ENCODE results near the gene CHRNB2. TPM values are rescaled to one million over a fixed set of nuclear protein-coding genes. Genes with fewer than 3 reads are reported as not detected.

CHRNB2 gene
- total and polyA plus RNA-seq, 4 donors, result 0.06 to 0.21 (median 0.08) TPM

- no peak for DNase-seq
- peaks cover 0 to 9% (median 5%) of the 10 kb centered on the region in 5 donors for H3K4me1 ChIP-seq (ENCODE audit: control insufficient read depth in 5 of 5, insufficient read depth in 5 of 5, low read length in 5 of 5)
- H3K36me3 ChIP-seq (ENCODE audit: control insufficient read depth in 4 of 4, insufficient read depth in 4 of 4, low read length in 4 of 4), result peaks cover 0 to 18% (median 1%) of the 10 kb centered on the region in 4 donors
- H3K27me3 ChIP-seq (ENCODE audit: control insufficient read depth in 3 of 3, insufficient read depth in 3 of 3, low read length in 2 of 3), result no peaks in the 10 kb centered on the region
- no peak overlapping the region for H3K4me3 ChIP-seq
- no peak for ATAC-seq (ENCODE audit: insufficient read depth, low FRiP score)
- no peak overlapping the region for H3K9ac ChIP-seq (ENCODE audit: insufficient read depth in 1 of 2, low read length in 2 of 2)
- no peak for TF ChIP-seq CTCF (IDR thresholded peaks at IDR 0.05; ENCODE audit: control extremely low read depth, extremely low read depth)
- whole genome bisulfite sequencing, 2 donors, result 78 to 87% methylated on average over 10 of the region's 10 CpGs
- H3K27ac ChIP-seq (ENCODE audit: low read depth in 1 of 2, low read length in 1 of 2), result no peak overlapping the region
- no peaks in the 10 kb centered on the region for H3K9me3 ChIP-seq (ENCODE audit: control insufficient read depth in 4 of 4, insufficient read depth in 3 of 4, low read length in 3 of 4)
Measured at GRCh38 chr1:154575147-154575927, 7.8 kb downstream of the CHRNB2 start.

GRCh38 chr1:154575951-154576566 is 8.5 kb downstream of the CHRNB2 start:
- DNase-seq (no peak), ATAC-seq (ENCODE audit: insufficient read depth, low FRiP score) (no peak)
- H3K36me3 ChIP-seq (ENCODE audit: control insufficient read depth in 4 of 4, insufficient read depth in 4 of 4, low read length in 4 of 4), result peaks cover 0 to 24% (median 6%) of the 10 kb centered on the region in 4 donors
- WGBS, 2 donors, result 76 to 80% methylated on average over 8 of the region's 8 CpGs
- no peak overlapping the region for H3K27ac ChIP-seq (ENCODE audit: low read depth in 1 of 2, low read length in 1 of 2)
- H3K9ac ChIP-seq (ENCODE audit: insufficient read depth in 1 of 2, low read length in 2 of 2), result no peak overlapping the region
- no peaks in the 10 kb centered on the region for H3K9me3 ChIP-seq (ENCODE audit: control insufficient read depth in 4 of 4, insufficient read depth in 3 of 4, low read length in 3 of 4)
- H3K27me3 ChIP-seq (ENCODE audit: control insufficient read depth in 3 of 3, insufficient read depth in 3 of 3, low read length in 2 of 3), result no peaks in the 10 kb centered on the region
- no peak for TF ChIP-seq CTCF (IDR thresholded peaks at IDR 0.05; ENCODE audit: control extremely low read depth, extremely low read depth)
- H3K4me3 ChIP-seq, result no peak overlapping the region
- H3K4me1 ChIP-seq (ENCODE audit: control insufficient read depth in 5 of 5, insufficient read depth in 5 of 5, low read length in 5 of 5), result peaks cover 0 to 9% (median 5%) of the 10 kb centered on the region in 5 donors

GRCh38 chr1:154577346-154578057 is 9.9 kb downstream of the CHRNB2 start:
- no peak for TF ChIP-seq CTCF (IDR thresholded peaks at IDR 0.05; ENCODE audit: control extremely low read depth, extremely low read depth)
- DNase-seq (no peak), ATAC-seq (ENCODE audit: insufficient read depth, low FRiP score) (no peak)
- Histone ChIP-seq H3K27ac (ENCODE audit: low read depth in 1 of 2, low read length in 1 of 2) (peak overlapping the region in 1 of 2 donors; percentile 6), H3K9me3 (ENCODE audit: control insufficient read depth in 4 of 4, insufficient read depth in 3 of 4, low read length in 3 of 4) (no peaks in the 10 kb centered on the region), H3K9ac (ENCODE audit: insufficient read depth in 1 of 2, low read length in 2 of 2) (no peak overlapping the region), H3K4me1 (ENCODE audit: control insufficient read depth in 5 of 5, insufficient read depth in 5 of 5, low read length in 5 of 5) (peaks cover 0 to 9% (median 5%) of the 10 kb centered on the region in 5 donors), H3K36me3 (ENCODE audit: control insufficient read depth in 4 of 4, insufficient read depth in 4 of 4, low read length in 4 of 4) (peaks cover 6 to 31% (median 10%) of the 10 kb centered on the region in 4 donors), H3K4me3 (no peak overlapping the region), H3K27me3 (ENCODE audit: control insufficient read depth in 3 of 3, insufficient read depth in 3 of 3, low read length in 2 of 3) (no peaks in the 10 kb centered on the region)
- 69 to 73% methylated on average over 7 of the region's 7 CpGs for WGBS, 2 donors

All from lung (tissue), 12 donors.